ENCODE data around the gene C19orf85.
"Not testable (repeated sequence)": the region's sequence is repeated elsewhere in the genome, so short reads cannot be mapped to it uniquely, and the experiment has no call there.

C19orf85 gene

DNA sequence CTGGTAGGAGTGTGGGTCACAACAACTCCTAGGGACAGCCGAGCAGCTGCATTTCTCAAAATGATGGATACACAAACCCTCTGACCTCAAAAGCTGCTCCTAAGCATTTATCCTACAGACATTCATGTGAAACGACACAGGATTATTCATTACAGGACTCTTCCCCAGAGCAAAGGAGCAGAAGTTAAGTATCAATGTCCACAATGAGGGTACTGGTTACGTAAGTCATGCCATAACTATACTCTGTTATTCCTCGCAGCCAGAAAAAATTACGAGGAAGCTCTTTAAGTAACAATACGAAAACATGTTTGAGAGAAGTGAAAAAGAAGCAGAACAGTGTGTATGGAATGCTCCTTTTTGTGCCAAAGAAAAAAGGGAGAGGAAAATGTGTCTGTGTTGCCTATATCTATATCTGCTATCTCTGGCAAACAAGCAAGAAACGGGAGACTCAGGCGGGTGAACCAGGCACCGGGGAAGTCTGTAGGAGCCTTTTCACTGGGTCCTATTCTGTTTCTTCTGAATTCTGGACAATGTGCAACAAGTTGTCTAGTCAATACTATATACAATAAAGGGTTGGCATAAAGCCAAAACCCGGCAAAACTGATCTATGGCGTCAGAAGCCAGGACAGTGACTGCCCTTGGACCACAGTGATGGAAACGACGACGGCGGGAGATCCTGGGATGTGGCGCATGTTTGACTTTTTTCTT lies 4.4 kb downstream of the C19orf85 start:
- DNase-seq: peak in 4 of 58 donors; percentile 32 to 47 (median 40)

DNA sequence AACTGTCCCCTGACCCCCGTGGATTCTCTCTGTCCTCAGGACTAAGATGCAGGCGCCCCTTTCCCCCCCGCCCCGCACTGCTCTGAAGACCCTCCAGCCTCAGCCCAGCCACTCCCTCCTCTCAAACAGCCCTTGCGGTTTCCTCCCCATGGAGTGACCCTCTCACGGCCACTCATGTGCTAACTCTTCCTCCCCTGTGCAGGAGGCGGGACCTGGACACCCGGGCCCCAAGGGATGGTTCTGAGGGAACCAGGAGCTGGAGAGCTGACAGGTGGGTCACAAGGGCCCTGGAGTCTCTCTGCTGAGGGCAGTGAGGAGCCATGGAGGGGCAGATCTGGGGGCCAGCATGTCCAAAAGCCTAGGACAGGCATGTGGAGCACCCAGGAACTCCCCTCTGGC lies 5.0 kb downstream of the C19orf85 start:
- DNase-seq: no peak

DNA sequence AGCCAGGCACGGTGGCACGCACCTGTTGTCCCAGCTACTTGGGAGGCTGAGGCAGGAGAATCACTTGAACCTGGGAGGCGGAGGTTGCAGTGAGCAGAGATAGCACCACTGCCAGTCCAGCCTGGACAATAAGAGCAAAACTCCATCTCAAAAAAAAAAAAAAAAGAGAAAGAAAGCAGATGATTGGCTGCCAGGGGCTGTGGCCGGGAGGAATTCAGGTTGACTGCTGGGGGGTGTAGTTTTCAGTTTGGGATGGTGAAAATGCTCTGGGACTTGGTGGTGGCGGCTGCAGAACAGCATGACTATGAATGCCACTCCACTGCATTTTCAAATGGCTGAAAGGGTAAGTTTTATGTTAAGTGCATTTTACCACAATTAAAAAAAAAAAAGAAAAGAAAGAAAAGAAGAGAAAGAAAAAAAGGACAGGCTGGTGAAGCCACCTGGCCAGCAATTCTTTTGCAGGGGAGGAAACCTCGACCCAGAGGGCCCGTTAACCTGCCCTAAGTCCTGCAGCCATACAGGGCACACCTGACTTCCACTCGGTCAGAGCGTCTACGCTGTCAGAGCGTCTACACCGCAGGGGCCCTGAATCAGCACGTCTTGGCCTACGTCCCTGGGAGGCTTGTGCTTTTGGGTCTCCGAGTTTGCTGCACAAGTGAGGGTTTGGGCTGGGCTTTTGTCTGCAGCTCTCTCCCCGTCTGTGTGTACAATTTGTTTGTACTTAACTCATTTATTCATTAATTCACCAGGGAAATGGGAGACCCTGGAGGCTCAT lies 6.7 kb downstream of the C19orf85 start:
- DNase-seq: no peak

DNA sequence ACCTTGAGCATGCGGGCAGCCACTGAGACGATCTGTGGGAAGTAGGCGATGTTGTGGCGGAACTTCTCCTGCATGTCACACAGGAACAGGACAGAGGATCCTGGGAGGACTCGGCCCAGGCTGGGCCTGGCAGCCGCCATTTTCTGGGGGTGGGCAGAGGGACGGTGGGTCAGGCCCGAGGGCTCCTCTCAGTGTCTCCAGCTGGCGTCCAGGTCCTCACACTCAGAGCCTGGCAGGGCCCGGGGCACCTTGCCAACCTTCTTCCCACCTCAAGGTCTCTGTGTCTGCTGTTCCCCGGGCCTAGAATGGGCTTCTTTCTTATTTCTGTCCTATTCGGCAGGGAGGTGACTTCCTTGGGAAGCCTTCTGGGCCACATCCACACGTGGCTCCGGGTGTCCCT lies 8.2 kb downstream of the C19orf85 start:
- no peak for DNase-seq

DNA sequence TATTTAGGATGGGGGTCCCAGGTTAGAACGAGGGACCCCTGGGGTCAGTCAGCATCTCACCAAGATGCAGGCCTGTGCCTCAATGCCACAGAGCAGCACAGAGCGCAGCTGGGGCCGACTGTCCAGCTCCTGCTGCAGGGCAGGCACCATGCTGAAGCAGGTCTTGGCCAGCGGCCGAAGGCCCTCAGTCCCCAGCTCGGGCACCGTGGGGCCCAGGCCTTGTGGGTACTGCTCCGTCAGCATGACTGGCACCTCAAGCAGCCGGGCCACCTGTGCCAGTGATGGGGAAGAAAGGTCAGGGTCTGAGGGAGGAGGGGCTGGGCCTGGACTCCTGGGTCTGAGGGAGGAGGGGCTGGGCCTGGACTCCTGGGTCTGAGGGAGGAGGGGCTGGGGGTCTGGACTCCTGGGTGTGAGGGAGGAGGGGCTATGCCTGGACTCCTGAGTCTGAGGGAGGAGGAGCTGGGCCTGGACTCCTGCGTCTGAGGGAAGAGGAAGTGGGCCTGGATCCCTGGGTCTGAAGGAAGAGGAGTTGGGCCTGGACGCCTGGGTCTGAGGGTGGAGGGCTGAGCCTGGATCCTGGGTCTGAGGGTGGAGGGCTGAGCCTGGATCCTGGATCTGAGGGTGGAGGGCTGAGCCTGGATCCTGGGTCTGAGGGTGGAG lies 8.8 kb downstream of the C19orf85 start:
- no peak for DNase-seq

DNA sequence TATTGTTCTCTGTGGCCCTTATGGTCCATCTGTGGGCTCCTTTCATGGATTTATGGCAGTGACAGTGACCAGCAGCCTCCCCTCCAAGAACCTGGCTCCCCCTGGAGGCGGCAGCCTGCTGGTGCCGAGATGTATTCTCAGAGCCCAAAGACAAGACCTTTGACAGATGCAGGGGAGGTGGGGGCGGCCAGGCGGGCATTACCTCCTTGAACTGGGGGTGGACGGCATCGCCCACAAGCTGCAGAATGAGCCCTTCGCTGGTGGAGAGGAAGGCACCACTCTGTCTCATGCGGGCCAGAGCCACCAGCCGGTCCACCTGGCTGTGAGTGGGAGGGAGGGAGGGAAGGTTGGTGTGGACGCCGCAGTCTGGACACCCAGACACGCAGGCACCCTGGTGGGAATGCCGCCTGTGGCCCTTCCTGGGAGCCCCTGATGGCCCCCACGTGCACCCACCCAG lies 9.7 kb downstream of the C19orf85 start:
- peak in 42 of 58 donors; percentile 6 to 66 (median 34) for DNase-seq

DNA sequence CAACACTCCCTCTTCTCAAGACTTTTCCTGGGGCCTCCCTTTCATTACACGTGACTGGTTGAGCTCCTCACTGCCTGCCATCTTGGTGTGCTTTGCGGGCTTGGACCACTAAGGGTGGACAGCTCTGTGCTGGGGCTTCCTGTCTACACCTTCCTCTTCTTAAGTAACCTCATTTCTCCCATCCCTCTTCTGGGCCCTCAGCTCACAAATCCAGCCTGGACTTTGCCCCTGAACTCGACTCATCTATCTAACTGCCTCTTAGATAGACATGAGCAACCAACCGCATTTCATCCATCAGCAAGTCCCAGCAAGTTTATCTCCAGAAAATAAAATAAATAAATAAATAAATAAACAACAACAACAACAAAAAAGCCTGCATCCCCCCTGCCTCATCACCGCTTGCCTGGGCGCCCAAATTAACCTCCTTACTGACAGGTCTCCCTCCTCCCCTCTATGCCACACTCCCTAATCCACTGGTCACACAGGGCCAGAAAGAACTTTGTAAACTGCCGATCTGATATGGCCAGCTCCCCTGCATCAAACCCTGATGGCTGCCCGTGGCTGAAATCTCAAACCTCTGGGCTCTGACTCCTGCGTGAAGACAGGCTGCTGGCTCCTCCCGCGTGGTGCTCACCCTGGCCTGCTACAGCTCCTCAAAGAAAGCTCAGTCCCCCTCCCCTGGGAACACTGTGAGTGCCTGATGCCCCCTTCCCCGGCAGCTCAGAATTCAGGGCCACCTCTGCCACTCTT lies 10.9 kb downstream of the C19orf85 start:
- DNase-seq: no peak

DNA sequence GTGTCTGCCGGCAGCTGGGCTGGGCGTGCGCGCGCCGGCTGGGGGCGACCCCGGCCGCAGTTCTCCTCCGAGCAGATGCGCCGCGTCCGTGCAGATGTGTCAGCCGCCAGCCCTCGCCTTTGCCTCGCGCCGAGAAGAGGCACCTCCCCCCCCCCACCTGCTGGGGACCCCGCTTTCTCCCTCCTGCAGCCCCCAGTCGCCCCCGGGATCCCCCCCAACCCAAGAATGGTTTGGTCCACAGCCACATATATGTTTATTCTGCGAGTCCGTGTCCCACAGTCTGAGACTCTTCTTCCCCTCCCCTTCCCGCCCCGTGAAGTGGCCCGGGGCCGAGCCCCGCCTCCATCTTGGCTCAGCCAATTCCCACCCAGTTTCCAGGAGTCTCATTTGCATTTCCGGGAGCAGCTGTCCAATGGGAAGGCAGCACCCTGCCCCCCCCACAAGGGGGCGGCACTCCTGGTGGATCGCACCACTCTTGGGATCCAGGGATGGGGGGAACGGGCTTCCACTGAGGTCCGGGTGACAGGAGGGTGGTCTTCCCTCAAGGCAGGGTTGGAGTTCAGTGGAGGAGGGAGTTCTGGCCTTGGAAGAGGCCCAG lies 11.7 kb downstream of the C19orf85 start:
- DNase-seq: peak; percentile 69 to 98 (median 93)

DNA sequence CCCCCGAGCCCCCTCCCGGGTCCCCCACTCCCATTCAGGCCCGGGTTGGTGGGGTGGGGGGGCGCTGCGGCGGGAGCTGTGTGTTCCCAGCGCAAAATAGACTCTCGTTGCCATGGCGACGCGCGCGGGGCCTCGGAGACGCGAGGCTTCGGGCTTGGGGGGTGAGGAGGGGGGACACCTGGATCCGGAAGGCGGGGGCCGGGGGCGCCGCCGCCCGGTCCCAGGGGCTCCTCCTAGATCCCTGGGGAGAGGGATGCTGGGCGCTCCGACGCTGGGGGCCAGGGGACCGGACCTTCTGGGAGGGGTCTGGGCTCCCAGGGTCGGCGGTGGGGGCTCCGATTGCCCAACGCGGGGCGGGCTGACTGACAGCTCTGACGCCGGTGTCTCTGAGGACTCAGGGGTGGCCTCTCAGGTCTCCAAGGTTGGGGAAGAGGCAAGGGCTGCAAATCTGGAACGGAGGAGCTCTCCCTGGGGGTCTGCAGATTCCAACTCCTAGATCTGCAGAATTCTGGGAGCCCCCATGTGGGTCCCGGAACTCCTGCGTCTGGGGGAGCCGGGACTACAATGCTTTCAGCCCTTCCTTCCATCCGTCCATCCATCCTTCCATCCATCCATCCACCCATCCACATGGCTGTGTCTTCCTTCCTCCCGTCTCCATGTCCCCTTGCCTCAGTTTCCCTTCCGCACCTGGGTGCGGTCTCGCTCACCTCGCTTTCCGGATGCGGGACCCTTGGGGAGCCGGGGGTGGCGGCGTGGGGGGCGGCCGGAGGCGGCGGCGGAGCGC lies 12.4 kb downstream of the C19orf85 start:
- peak in 51 of 58 donors; percentile 14 to 75 (median 45) for DNase-seq

DNA sequence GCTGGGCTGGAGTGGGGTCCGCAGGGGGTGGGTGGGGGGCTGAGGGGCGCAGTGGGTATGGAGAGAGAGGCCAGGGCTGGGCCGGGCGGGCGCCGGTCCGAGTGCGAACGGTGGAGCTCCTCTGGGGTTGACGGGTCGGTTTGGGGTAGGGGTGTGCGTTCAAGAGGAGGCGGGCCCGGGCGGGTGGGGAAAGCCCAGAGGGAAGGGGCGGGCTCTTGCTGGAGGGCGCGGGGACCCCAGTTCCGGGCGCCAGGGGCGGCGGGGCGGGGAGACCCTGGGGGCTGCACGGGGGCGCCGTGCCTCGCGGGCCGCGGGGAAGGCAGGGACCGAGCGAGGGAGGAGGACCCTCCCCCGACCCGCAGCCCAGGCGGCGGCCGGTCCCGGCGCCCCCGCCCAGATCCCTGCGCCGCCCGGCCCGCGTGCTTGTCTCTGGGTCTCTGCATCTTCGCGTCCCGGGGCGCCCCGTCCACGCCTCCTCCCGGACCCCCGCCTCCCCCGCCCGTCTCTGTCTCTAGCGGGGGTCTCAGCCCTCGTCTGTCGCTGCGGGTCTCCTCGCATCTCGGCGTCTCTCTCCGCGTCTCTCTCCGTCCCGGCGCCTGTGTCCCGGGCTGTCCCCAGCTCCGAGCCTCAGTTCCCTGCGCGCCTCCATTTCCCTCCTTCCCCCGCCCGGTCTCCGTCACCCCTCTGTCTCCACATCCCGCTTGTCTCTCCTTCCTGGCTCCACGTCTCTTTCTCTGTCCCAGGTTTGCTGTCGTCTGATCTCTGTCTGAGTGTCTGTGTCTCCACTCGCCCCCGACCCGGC lies 13.2 kb downstream of the C19orf85 start:
- peak in 8 of 58 donors; percentile 18 to 73 (median 48) for DNase-seq

DNA sequence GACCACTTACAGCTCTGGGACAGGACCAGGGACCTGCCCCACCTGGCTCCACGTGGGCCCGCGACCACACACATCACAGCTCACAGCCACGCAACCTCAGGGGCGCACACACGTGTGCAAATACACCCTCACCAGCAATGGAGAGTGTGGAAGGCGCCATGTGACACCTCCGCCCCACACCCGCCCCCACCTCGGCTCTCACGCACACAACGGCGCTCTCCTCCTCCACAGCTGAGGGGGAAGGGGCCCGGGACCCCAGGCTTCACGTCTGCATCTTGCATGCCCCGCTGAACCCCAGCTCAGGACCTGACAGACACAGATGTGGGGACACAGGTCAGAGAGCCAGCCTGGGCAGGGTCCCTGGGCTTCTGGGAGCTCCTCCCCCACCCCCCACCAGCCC lies 15.1 kb downstream of the C19orf85 start:
- peak in 1 of 58 donors; percentile 10 for DNase-seq

DNA sequence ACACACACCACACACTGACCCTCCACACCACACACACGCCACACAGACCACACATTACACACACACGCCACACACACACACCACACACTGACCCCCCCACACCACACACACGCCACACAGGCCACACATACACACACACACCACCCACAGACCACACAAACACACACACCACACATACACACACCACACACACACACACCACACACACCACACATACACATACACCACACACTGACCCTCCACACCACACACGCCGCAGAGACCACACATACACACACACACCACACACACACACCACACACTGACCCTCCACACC lies 16.4 kb downstream of the C19orf85 start:
- DNase-seq: not testable (repeated sequence)

DNA sequence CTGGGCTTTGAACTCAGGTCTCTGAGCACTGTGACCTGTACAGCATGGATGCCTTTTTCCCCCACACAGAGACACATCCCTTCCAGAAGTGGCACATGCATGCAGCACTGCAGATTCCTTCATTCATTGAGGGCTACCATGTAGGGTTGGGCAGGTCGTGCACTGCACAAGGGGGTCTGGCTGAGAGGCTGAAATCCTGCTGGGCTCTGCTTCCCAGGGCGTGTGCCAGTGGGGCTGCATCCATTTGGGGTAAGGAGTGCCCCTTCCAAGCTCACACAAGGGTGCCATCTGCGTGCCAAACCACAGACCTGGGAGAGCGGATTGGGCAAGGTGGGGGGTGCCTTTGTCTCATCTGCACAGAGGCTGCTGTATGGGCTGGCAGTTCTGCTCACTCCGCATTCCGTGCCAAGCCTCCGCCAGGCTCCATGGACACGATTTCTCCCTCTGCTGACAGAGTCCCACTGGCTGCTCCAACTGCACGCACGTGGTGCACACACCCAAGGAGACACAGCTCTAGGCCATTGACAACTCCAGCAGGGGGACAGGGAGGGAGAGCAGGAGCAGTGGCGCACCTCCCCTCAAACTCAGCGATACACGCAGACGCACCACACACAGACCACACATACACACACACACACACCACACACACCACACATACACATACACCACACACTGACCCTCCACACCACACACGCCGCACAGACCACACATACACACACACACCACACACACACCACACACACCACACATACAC lies 17.0 kb downstream of the C19orf85 start:
- DNase-seq: peak in 54 of 58 donors; percentile 14 to 90 (median 74)

DNA sequence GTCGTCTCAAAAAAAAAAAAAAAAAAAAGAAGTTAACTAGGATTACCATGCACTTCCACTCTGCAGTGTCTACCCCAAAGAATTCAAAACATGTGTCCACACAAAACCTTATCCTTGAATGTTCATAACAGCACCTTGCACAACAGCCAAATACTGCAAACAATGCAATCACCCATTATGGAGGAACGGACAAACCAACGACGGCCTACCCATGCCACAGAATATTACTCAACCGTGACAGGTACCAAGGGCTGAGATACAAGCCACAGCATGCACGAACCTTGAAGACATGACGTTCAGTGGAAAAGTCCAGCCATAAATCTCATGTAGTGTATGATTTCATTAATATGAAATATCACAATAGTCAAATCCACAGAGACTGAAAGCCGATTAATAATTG lies 18.5 kb downstream of the C19orf85 start:
- DNase-seq: no peak

DNA sequence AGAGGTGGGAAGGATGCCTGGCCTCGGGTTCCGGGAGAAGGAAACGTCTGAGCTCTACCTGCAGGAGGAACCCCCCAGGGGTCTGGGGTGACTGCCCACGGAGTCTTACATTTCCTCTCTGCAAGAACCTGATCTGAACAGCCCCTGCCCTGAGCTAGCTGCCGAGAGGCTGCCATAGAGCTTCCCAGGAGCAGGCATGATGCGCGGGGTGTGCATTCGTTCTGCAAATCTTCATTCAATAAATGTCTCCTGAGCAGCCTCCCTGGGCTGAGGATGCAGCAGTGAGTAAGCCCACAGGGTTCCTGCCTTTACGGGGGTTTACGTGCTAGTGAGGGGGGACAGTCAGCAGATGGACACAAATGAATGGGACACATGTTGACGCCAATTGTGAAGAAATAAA lies 19.9 kb downstream of the C19orf85 start:
- DNase-seq: peak in 5 of 58 donors; percentile 12 to 20 (median 15)

DNA sequence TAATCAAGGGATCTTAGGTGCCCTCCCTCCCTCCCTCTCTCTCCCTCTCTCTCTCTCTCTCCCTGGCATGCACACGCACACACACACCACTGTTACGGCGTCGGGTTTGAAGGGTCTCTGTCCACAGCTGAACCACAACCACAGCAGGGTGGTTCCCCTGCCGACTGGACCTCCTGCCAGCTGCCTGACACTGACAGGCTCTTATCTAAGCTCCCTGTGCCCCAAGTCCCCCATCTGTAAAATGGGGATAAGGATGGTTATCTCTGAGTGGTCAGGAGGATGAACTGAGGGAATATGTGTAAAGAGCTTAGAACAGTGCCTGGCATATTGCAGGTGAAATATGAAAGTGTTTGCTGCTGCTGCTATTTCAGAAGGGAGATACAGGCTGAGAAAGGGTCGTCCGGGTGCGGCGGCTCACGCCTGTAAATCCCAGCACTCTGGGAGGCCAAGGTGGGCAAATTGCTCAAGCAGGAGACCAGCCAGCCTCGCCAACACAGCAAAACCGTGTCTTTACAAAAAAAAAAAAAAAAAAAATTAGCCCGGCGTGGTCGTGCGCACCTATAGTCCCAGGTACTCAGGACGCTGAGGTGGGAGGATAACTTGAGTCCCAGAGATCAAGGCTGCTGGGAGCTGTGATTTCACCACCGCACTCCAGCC lies 20.6 kb downstream of the C19orf85 start:
- peak in 1 of 58 donors; percentile 43 for DNase-seq

DNA sequence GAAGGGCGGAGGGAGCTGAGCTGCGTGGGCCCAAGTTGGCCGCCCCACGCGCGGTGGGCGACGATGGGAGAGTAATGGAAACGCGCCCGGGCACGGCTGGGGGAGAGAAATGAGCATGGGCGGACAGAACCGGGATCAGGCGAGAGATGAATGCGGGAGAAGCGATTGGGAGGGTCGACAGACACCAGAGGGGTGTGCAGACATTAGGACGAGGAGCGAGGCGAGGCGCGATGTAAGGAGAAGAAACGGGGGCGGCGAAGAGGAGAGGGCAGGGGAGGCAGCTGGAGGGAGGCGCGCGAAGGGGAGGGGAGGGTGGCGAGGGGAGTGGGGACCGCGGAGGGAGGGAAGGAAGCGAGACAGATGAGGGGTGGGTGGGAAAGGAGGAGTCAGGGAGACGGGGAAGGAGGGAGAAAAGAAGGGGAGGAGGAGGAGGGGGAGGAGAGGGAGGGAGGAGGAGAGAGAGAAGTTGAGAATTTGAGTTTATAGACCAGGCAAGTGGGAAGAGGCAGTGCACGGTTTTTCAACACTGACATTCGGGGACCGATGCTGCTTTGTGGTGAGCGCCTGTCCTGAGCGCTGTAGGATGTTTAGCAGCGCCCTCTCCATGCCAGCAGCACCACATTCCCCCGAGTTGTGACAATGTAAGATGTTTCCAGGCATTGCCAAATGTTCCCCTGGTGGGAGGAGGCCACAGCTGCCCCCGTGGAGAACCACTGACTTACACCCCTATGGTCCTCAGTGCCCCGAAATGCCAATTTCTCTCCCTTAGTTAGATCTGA lies 21.3 kb downstream of the C19orf85 start, which contains the start of gene SHISA7:
TSS of gene SHISA7 (minus strand) at position 256 of the 779 bp plus-strand sequence. CDS start 437 bp downstream, outside the sequence.
- DNase-seq: peak in 38 of 58 donors; percentile 21 to 71 (median 44)

Data from anterior cingulate cortex (tissue), 58 donors.